Naive thymus-derived CD4-positive, alpha-beta T cell (primary cell): Measurements from ENCODE around the gene NEDD4L. TPM values are rescaled to one million over a fixed set of nuclear protein-coding genes. Genes with fewer than 3 reads are reported as not detected.

Experiments
- ATAC-seq: fragments of 150-1000 bp; cut with Tn5 transposase; 2 replicates; pipeline ENCODE4 v1.10.0; 2021; ENCODE audit warnings: mild to moderate bottlenecking, moderate library complexity
- CTCF ChIA-PET: fragments of 350-600 bp; sonication (Branson Sonifier 250); formaldehyde crosslinking; loops from one replicate; lab custom pipeline; 2021; ENCODE audit warnings: antibody characterized with exemption; lab: Charles Lee
- POLR2A ChIA-PET: fragments of 350-600 bp; sonication (Branson Sonifier 250); formaldehyde crosslinking; loops from one replicate; lab custom pipeline; 2021; ENCODE audit warnings: antibody characterized with exemption, inconsistent platforms; lab: Charles Lee
- DNase-seq, 9 donors: peaks; one replicate each; pipeline versions ENCODE4 v3.0.0 to v3.0.0-alpha.2; 2020 to 2022; ENCODE audit warnings: mixed read lengths in 1 of 9
- H3K27ac ChIP-seq: one replicate; pipeline ENCODE4 v1.7.0; 2013; ENCODE audit warnings: mild to moderate bottlenecking, low read depth, low read length, moderate library complexity
- H3K27me3 ChIP-seq, 2 donors: one replicate each; pipeline ENCODE4 v1.7.0; 2013; ENCODE audit warnings: low read length in 2 of 2, mild to moderate bottlenecking in 2 of 2, moderate library complexity in 2 of 2; ENCODE audit not compliant: control insufficient read depth in 2 of 2, insufficient read depth in 2 of 2
- H3K36me3 ChIP-seq, 3 experiments: 1 replicate in 2 of 3; 2 replicates in 1 of 3; pipeline ENCODE4 v1.7.0; 2013; ENCODE audit warnings: low read length in 3 of 3, mild to moderate bottlenecking in 3 of 3, moderate library complexity in 1 of 3; ENCODE audit not compliant: insufficient read depth in 3 of 3, control insufficient read depth in 2 of 3
- H3K4me1 ChIP-seq, 2 donors: one replicate each; pipeline ENCODE4 v1.7.0; 2013; ENCODE audit warnings: low read length in 2 of 2, mild to moderate bottlenecking in 2 of 2, moderate library complexity in 1 of 2; ENCODE audit not compliant: control insufficient read depth in 2 of 2, insufficient read depth in 2 of 2
- H3K4me3 ChIP-seq: 2 replicates; pipeline ENCODE4 v1.7.0; 2013; ENCODE audit warnings: mild to moderate bottlenecking, low read length
- H3K9me3 ChIP-seq, 3 experiments: 1 replicate in 2 of 3; 2 replicates in 1 of 3; pipeline ENCODE4 v1.7.0; 2013; ENCODE audit warnings: low read length in 3 of 3; ENCODE audit not compliant: control insufficient read depth in 2 of 3
- H3K27ac Mint-ChIP-seq, 9 donors: one replicate each; pipeline ENCODE4 v1.8.0; 2020 to 2022; ENCODE audit warnings: mixed read lengths in 9 of 9, mild to moderate bottlenecking in 8 of 9, moderate library complexity in 5 of 9, inconsistent platforms in 2 of 9
- H3K27me3 Mint-ChIP-seq, 5 donors: one replicate each; pipeline ENCODE4 v1.8.0; 2021 to 2022; ENCODE audit warnings: mixed read lengths in 5 of 5, mild to moderate bottlenecking in 1 of 5
- H3K36me3 Mint-ChIP-seq, 5 donors: one replicate each; pipeline ENCODE4 v1.8.0; 2020 to 2022; ENCODE audit warnings: mixed read lengths in 5 of 5, mild to moderate bottlenecking in 3 of 5, inconsistent platforms in 1 of 5
- H3K4me1 Mint-ChIP-seq, 7 donors: one replicate each; pipeline ENCODE4 v1.8.0; 2020 to 2022; ENCODE audit warnings: mixed read lengths in 7 of 7, mild to moderate bottlenecking in 3 of 7, inconsistent platforms in 1 of 7
- H3K4me3 Mint-ChIP-seq, 10 donors: one replicate each; pipeline ENCODE4 v1.8.0; 2020 to 2022; ENCODE audit warnings: mild to moderate bottlenecking in 10 of 10, mixed read lengths in 10 of 10, moderate library complexity in 6 of 10, inconsistent platforms in 2 of 10
- H3K9me3 Mint-ChIP-seq, 11 donors: one replicate each; pipeline ENCODE4 v1.8.0; 2020 to 2022; ENCODE audit warnings: mixed read lengths in 11 of 11, mild to moderate bottlenecking in 4 of 11, inconsistent platforms in 1 of 11, moderate library complexity in 1 of 11
- intact Hi-C, 2 donors: fragments of 100-400 bp; cut with micrococcal nuclease; formaldehyde crosslinking; loops; one replicate each; pipeline ENCODE4 v1.15.1; 2023
- polyA plus RNA-seq, 2 donors: library from polyadenylated mRNA; unstranded; fragments of 300-500 nt; fragmentation: Illumina TruSeq; gene quantifications; one replicate each; pipeline ENCODE4 v1.2.3, GENCODE V29; 2021
- total RNA-seq, 6 experiments: library from RNA in 5 of 6; stranded (reverse) in 5 of 6; gene quantifications; 1 replicate in 5 of 6; 2 replicates in 1 of 6; pipeline ENCODE4 v1.2.3 and lab custom pipeline; 2021 to 2026

The NEDD4L gene
- total and polyA plus RNA-seq, 7 experiments from 2014 or later = 1.1 to 10.3 (median 4.2) TPM

DNA sequence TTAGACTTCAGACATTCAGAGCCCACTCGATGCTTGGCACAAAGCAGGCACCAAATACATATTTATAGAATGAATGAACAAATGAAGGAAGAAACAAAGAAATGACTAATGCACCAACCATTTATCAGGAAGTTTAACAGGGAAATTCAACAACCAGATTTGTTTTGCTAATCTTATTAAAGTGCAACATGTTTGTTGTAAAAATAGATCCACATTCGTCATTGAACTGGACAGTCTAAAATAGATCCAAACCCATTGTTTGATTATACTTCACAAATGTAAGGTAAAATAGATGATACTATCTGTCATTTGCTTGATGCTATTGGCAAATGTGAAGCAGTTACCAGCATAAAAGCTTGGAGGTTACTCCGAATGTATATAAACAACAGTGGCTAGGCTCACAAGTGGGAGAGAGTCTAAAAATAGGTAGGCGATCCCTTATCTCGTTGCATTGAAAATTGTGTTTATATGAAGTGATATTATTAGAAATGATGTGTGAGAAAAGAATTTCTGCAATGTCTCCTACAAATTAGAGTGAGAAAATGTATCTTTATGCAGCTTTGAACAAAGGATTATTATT lies 246.2 kb downstream of the NEDD4L start:
- no peak overlapping the region for H3K27ac ChIP-seq
- Mint-ChIP-seq H3K27me3 (peaks cover 0 to 20% (median 0%) of the 10 kb centered on the region in 5 donors), H3K4me1 (peaks cover 0 to 4% (median 0%) of the 10 kb centered on the region in 7 donors), H3K27ac (no peak overlapping the region), H3K36me3 (no peaks in the 10 kb centered on the region), H3K9me3 (peaks cover 0 to 3% (median 0%) of the 10 kb centered on the region in 11 donors), H3K4me3 (no peak overlapping the region)
- no peaks in the 10 kb centered on the region for H3K4me1 ChIP-seq
- H3K27me3 ChIP-seq = no peaks in the 10 kb centered on the region
- DNase-seq (no peak), ATAC-seq (no peak)
- no peaks in the 10 kb centered on the region for H3K9me3 ChIP-seq
- no peak overlapping the region for H3K4me3 ChIP-seq
- CTCF ChIA-PET = no interaction called here
- POLR2A ChIA-PET = no interaction called here
- intact Hi-C loops = no loop called here
- no peaks in the 10 kb centered on the region for H3K36me3 ChIP-seq

DNA sequence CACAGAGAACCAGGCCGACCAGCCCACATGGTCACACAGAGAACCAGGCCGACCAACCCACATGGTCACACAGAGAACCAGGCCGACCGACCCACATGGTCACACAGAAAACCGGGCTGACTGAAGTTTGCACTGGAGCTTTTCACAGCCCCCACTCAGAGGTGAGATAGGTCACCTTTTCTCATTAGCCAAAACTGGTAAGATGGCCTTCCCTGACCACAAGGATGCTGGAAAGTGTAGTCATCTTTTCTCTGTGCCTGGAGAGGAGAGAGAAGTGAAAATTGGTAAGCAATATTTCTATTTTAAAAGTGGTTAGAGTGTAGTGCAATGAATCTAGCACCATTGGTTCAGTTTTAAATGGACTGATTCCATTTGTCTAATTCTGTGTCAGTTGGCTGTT lies 247.1 kb downstream of the NEDD4L start:
- peaks cover 0 to 3% (median 0%) of the 10 kb centered on the region in 11 donors for H3K9me3 Mint-ChIP-seq
- Histone ChIP-seq H3K27me3 (no peaks in the 10 kb centered on the region), H3K4me1 (no peaks in the 10 kb centered on the region), H3K27ac (no peak overlapping the region), H3K36me3 (no peaks in the 10 kb centered on the region), H3K9me3 (no peaks in the 10 kb centered on the region), H3K4me3 (no peak overlapping the region)
- DNase-seq (no peak), ATAC-seq (no peak)
- POLR2A ChIA-PET = interaction anchor here (0.5 kb wide), 1 partner anchor 18 kb away, joined by 3 read pairs; no protein-coding TSS in a partner anchor
- CTCF ChIA-PET = interaction anchor here (0.6 kb wide), 1 partner anchor 94 kb away, joined by 3 read pairs; no protein-coding TSS in a partner anchor
- H3K36me3 Mint-ChIP-seq = no peaks in the 10 kb centered on the region
- peaks cover 0 to 24% (median 0%) of the 10 kb centered on the region in 5 donors for H3K27me3 Mint-ChIP-seq
- H3K4me3 Mint-ChIP-seq = no peak overlapping the region
- intact Hi-C loops = no loop called here
- no peak overlapping the region for H3K27ac Mint-ChIP-seq
- H3K4me1 Mint-ChIP-seq = peaks cover 0 to 4% (median 0%) of the 10 kb centered on the region in 7 donors

DNA sequence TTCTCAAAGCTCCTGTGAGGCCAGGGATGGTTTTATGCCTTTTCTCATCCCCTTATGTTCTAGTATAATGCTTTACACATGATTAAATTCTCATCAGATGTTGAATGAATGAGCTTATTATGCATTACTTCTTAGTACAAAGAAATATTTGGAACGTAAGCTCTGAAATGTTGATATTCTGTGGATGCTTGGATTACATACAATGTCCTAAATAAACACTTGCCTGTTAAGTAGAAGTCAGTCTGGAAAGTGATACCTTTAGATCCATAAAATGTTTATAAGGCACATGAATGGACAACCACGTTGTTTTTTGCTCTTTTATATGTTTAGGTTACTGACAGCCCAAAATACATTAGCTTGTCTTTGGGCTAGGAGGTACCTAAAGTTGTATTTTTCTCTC lies 248.6 kb downstream of the NEDD4L start:
- peaks cover 0 to 4% (median 0%) of the 10 kb centered on the region in 7 donors for H3K4me1 Mint-ChIP-seq
- no peak for DNase-seq
- Histone ChIP-seq H3K27me3 (no peaks in the 10 kb centered on the region), H3K4me3 (no peak overlapping the region), H3K36me3 (no peaks in the 10 kb centered on the region), H3K27ac (no peak overlapping the region), H3K4me1 (no peaks in the 10 kb centered on the region), H3K9me3 (no peaks in the 10 kb centered on the region)
- H3K4me3 Mint-ChIP-seq = no peak overlapping the region
- H3K9me3 Mint-ChIP-seq = peaks cover 0 to 3% (median 0%) of the 10 kb centered on the region in 11 donors
- H3K27ac Mint-ChIP-seq = no peak overlapping the region
- no peak for ATAC-seq
- peaks cover 0 to 17% (median 0%) of the 10 kb centered on the region in 5 donors for H3K27me3 Mint-ChIP-seq
- ChIA-PET CTCF (interaction anchor here (0.6 kb wide), 1 partner anchor 31 kb away, joined by 3 read pairs; no protein-coding TSS in a partner anchor), POLR2A (no interaction called here)
- intact Hi-C loops = no loop called here
- no peaks in the 10 kb centered on the region for H3K36me3 Mint-ChIP-seq

GRCh38 chr18:58297198-58297597 lies 253.2 kb downstream of the NEDD4L start:
- ChIA-PET POLR2A (no interaction called here), CTCF (interaction anchor here (0.8 kb wide), 1 partner anchor 25 kb away, joined by 3 read pairs; no protein-coding TSS in a partner anchor)
- Histone ChIP-seq H3K9me3 (no peaks in the 10 kb centered on the region), H3K4me3 (no peak overlapping the region), H3K36me3 (no peaks in the 10 kb centered on the region), H3K27me3 (no peaks in the 10 kb centered on the region), H3K4me1 (no peaks in the 10 kb centered on the region), H3K27ac (no peak overlapping the region)
- H3K27ac Mint-ChIP-seq = no peak overlapping the region
- no peak overlapping the region for H3K4me3 Mint-ChIP-seq
- no peaks in the 10 kb centered on the region for H3K36me3 Mint-ChIP-seq
- DNase-seq (no peak), ATAC-seq (no peak)
- intact Hi-C loops = no loop called here
- H3K4me1 Mint-ChIP-seq = peaks cover 0 to 4% (median 0%) of the 10 kb centered on the region in 7 donors
- peaks cover 0 to 22% (median 0%) of the 10 kb centered on the region in 5 donors for H3K27me3 Mint-ChIP-seq
- peaks cover 0 to 3% (median 0%) of the 10 kb centered on the region in 11 donors for H3K9me3 Mint-ChIP-seq

- intact Hi-C loops = no loop called here
- Mint-ChIP-seq H3K4me1 (peaks cover 5 to 13% (median 10%) of the 10 kb centered on the region in 7 donors), H3K27me3 (peaks cover 0 to 33% (median 0%) of the 10 kb centered on the region in 5 donors), H3K27ac (no peak overlapping the region), H3K4me3 (no peak overlapping the region), H3K9me3 (no peaks in the 10 kb centered on the region), H3K36me3 (no peaks in the 10 kb centered on the region)
- H3K27ac ChIP-seq = no peak overlapping the region
- H3K36me3 ChIP-seq = no peaks in the 10 kb centered on the region
- peaks cover 0 to 9% of the 10 kb centered on the region in 2 donors for H3K4me1 ChIP-seq
- ChIA-PET CTCF (no interaction called here), POLR2A (no interaction called here)
- no peak for DNase-seq
- ATAC-seq = no peak
- H3K27me3 ChIP-seq = no peaks in the 10 kb centered on the region
- no peak overlapping the region for H3K4me3 ChIP-seq
- H3K9me3 ChIP-seq = no peaks in the 10 kb centered on the region
These were observed 254.5 kb downstream of the NEDD4L start for GRCh38 chr18:58298251-58299134.

DNA sequence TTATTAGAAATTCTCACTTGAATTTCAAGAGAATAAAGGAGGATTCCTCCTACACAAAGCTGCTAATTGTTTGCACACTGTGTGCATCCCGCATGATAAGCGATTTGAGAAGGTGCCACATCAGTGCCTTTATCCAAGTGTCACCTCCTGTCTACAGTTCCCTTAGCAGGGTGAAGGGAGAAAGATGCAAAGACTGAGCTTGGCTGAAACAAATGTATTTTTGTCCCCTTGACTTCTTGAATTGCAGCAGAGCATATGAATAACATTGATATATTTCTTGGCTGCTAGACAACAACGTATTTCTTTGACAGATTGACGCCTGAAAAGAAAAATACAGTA lies 255.1 kb downstream of the NEDD4L start:
- Mint-ChIP-seq H3K4me1 (peaks cover 8 to 18% (median 14%) of the 10 kb centered on the region in 7 donors), H3K4me3 (no peak overlapping the region), H3K36me3 (no peaks in the 10 kb centered on the region), H3K27ac (no peak overlapping the region), H3K27me3 (peaks cover 0 to 30% (median 0%) of the 10 kb centered on the region in 5 donors), H3K9me3 (no peaks in the 10 kb centered on the region)
- H3K27me3 ChIP-seq = no peaks in the 10 kb centered on the region
- no peaks in the 10 kb centered on the region for H3K9me3 ChIP-seq
- ATAC-seq (no peak), DNase-seq (no peak)
- CTCF ChIA-PET = interaction anchor here (1.3 kb wide), 1 partner anchor 23 kb away, joined by 6 read pairs; no protein-coding TSS in a partner anchor
- POLR2A ChIA-PET = interaction anchor here (0.6 kb wide), 1 partner anchor 623 kb away, joined by 4 read pairs; no protein-coding TSS in a partner anchor
- intact Hi-C loops = no loop called here
- no peaks in the 10 kb centered on the region for H3K36me3 ChIP-seq
- H3K4me3 ChIP-seq = no peak overlapping the region
- H3K4me1 ChIP-seq = peaks cover 0 to 16% of the 10 kb centered on the region in 2 donors
- no peak overlapping the region for H3K27ac ChIP-seq
